Measurements from ENCODE around the gene SHE.

DNA sequence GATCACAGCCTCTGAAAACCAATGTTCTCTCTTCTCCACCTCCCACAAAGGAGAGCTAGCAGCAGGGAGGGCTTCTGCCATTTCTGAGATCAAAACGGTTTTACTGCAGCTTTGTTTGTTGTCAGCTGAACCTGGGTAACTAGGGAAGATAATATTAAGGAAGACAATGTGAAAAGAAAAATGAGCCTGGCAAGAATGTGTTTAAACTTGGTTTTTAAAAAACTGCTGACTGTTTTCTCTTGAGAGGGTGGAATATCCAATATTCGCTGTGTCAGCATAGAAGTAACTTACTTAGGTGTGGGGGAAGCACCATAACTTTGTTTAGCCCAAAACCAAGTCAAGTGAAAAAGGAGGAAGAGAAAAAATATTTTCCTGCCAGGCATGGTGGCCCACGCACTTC, 36.0 kb downstream of the SHE start:
- no peak for TF ChIP-seq EZH2 (IDR thresholded peaks at IDR 0.05; ENCODE audit: low read length, missing control alignments)
- TF ChIP-seq, protein P1, sequence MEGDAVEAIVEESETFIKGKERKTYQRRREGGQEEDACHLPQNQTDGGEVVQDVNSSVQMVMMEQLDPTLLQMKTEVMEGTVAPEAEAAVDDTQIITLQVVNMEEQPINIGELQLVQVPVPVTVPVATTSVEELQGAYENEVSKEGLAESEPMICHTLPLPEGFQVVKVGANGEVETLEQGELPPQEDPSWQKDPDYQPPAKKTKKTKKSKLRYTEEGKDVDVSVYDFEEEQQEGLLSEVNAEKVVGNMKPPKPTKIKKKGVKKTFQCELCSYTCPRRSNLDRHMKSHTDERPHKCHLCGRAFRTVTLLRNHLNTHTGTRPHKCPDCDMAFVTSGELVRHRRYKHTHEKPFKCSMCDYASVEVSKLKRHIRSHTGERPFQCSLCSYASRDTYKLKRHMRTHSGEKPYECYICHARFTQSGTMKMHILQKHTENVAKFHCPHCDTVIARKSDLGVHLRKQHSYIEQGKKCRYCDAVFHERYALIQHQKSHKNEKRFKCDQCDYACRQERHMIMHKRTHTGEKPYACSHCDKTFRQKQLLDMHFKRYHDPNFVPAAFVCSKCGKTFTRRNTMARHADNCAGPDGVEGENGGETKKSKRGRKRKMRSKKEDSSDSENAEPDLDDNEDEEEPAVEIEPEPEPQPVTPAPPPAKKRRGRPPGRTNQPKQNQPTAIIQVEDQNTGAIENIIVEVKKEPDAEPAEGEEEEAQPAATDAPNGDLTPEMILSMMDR (conservative IDR thresholded peaks at IDR 0.05 in 1 of 2, IDR thresholded peaks at IDR 0.05 in 1 of 2; ENCODE audit: low read depth in 1 of 2, low read length in 2 of 2): no peak

Data from fibroblast of lung (primary cell).